ENCODE results near the gene BAIAP2L2.
"Not testable (repeated sequence)": the region's sequence is repeated elsewhere in the genome, so short reads cannot be mapped to it uniquely, and the experiment has no call there.

GRCh38 chr22:38146166-38146565 is 35.7 kb upstream of the BAIAP2L2 start:
- TF ChIP-seq CTCF (IDR thresholded peaks at IDR 0.05; ENCODE audit: poor library complexity); EZH2 (IDR thresholded peaks at IDR 0.05; ENCODE audit: borderline replicate concordance): not testable (repeated sequence)

All from hepatocyte (in vitro differentiated cells).